NCI-H2107 (cell line): ENCODE results near the gene HMOX2.

Experiments used
- DNase-seq: peaks from one replicate; lab custom pipeline; 2025; lab: John Stamatoyannopoulos, UW

The HMOX2 gene

DNA sequence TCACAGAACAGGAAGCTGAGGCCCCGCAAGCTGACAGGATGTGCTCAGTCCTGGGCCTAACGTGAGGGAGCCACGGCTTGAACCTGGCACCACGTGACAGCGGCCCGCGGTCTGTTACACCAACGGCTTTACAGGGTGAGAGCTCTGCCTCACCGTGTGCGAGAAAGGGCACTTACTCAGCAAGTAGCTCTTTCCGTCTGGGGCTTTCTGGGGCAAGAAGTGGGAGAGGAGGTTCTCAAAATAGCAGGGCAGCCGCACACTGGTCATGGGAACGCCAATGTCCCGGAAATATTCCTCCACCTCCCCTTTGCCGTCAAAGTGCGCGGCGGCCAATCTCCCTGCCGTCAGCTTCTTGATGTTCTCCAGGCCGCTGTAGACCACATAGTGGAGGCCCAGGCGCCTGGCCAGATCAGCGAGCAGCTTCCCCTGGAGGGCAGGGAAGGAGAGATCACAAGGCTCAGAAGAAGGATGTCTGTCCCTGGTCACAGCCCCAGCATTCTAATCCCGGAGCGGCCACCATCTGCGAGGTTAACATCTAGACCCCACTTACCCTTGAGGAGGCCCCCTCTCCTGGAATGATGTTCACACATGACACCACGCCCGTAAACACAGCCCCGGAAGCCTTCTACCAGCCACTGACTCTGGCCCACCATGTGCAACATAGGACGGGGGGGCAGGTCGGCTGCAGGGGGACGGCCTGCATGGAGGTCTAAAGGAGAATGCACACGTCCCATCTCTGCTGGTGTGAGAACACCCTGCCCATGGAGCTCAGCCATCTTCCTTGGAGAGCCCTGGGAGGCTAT is 10.0 kb upstream of the HMOX2 start:
- no peak for DNase-seq

- DNase-seq: no peak
Measured at GRCh38 chr16:4467916-4468315, 8.3 kb upstream of the HMOX2 start.

- no peak for DNase-seq
Measured at GRCh38 chr16:4468972-4469371, 7.2 kb upstream of the HMOX2 start.

GRCh38 chr16:4471869-4472268 is 4.3 kb upstream of the HMOX2 start:
- no peak for DNase-seq

- no peak for DNase-seq
Measured at GRCh38 chr16:4472880-4473279, 3.3 kb upstream of the HMOX2 start.

- DNase-seq: no peak
Measured at GRCh38 chr16:4474192-4474961, 1.8 kb upstream of the HMOX2 start, which contains the start of gene NMRAL1. NMRAL1 (minus strand) TSS chr16:4474625; CDS start chr16:4474132, 493 bp downstream.

- no peak for DNase-seq
Measured at GRCh38 chr16:4477966-4478365, 1.8 kb downstream of the HMOX2 start.

GRCh38 chr16:4481526-4481925 is 5.3 kb downstream of the HMOX2 start:
- no peak for DNase-seq

DNA sequence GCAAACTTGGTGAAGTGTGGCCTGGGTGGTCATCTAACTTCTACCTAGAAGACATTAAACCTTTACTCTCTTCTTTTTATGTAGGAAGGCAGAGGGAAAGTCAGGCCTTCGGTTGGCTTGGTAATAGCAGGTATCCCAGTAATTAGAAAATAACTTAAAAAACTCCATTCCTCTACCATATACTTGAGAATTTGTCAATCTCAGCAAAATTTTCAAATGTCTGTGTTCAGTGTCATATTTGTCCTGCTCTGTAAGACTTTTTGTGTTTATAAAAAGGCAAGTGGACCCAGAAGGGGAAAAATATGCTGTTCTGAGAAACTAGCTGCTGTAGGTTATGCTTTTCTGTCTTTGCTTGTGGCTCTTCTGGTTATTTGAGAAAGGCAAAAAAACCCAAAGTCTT is 5.8 kb downstream of the HMOX2 start:
- DNase-seq: no peak

GRCh38 chr16:4486126-4486893 is 10.1 kb downstream of the HMOX2 start:
- DNase-seq: no peak

- no peak for DNase-seq
Measured at GRCh38 chr16:4487955-4488498, 11.8 kb downstream of the HMOX2 start.

- DNase-seq: no peak
Measured at GRCh38 chr16:4488499-4488967, 12.3 kb downstream of the HMOX2 start.

DNA sequence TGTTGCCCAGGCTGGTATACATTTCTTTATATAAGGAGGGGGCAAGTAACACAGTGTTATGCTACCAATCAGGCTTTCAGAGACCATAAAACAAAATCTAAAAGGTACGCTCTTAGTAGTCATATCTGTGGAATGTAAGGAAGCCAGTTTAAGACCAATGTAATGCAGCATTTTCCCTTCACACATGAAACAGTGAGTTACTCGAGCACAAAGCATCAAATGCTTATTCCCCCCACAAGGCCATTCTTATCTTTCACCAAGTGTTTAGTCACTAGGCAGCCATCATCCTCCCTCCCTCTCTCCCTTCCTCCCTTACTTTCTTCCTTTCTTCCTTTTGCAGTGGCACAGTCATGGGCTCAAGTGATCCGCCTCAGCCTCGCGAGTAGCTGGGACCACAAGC is 12.8 kb downstream of the HMOX2 start:
- DNase-seq: no peak

DNA sequence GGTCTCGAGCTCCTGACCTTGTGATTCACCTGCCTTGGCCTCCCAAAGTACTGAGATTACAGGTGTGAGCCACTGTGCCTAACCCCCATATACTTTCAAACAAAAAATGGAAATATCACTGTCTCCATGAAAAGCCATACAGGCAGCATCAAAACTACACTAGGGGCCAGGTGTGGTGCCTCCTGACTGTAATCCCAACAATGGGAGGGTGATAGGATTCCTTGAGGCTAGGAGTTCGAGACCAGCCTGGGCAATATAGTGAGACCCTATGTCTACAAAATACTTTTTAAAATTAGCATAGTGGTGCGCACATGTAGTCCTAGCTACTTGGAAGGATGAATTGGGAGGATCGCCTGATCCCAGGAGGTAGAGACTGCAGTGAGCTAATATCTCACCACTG is 15.7 kb downstream of the HMOX2 start:
- DNase-seq: no peak

DNA sequence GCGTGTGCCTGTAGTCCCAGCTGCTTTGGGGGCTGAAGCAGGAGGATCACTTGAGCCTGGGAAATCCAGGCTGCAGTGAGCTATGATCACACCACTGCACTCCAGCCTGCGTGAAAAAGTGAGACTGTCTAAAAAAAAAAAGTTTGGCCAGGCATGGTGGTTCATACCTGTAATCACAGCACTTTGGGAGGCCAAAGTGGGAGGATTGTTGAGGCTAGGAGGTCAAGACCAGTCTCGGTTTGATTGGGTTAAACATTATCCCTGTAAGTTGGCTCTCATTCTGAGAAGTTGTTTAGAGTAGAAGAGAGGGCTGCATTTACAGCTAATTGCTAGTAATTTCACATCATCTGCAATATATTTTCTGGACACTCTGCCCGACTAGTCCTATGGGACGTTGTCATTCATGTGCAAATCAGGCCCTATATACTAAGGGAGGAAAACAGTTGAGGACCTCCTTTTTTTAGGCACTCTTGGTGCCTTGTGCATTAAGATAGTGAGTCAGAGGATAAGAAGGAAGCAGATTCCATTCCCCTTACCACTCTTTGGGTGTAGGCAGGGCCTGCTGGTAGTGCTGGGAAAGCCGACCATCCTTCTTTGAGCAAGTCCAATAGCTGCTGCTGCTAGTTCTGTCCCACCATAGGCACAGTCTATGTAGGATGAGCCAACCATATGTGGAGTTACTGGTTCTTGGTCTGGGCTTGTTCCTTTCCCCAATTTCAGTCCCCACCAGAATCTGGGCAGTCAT is 18.7 kb downstream of the HMOX2 start:
- no peak for DNase-seq

- DNase-seq: no peak
Measured at GRCh38 chr16:4495766-4496165, 19.6 kb downstream of the HMOX2 start.

DNA sequence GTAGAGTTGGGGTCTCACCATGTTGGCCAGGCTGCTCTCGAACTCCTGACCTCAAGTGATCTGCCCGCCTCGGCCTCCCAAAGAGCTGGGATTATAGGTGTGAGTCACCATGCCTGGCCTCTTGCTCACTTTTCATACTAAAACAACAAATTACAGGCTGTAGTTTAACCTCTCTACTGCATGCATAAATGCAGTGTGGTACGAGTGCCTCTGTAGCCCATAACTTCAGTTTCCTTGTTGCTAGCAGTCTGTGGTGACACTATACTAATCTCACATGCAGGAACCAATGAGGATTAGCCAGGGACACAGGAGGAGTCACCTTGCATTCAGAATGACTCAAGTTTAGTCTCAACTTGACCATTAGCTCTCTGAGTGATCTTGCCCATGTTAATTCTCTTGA is 20.1 kb downstream of the HMOX2 start:
- no peak for DNase-seq

GRCh38 chr16:4498546-4499195 is 22.5 kb downstream of the HMOX2 start:
- no peak for DNase-seq

GRCh38 chr16:4499196-4499555 is 23.0 kb downstream of the HMOX2 start:
- no peak for DNase-seq

DNA sequence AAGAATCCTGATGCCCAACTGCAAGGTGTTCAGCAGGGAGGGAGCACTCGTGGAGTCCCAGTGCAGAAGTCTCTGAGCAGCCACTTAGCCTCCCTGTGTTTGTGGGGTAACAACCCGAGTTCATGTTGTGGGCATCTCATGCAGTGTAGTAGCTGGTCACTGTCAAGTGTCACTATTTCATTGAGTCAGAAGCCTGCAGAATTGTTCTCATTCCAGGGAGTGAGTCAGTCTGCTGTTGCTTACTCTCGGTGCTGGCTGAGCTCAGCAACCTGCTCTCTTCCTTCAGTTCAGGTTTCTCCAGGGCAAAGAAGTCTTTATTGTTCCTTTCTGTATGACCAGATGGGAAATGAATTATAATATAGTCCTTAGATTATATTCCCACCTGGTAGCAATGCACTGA is 24.1 kb downstream of the HMOX2 start:
- DNase-seq: no peak

- DNase-seq: no peak
Measured at GRCh38 chr16:4501071-4501478, 24.9 kb downstream of the HMOX2 start.
